ENCODE results near the gene RANGRF.

- TF ChIP-seq POLR2A (IDR thresholded peaks at IDR 0.05) = no peak
- no peak for TF ChIP-seq CTCF (IDR thresholded peaks at IDR 0.05)
- no peak for TF ChIP-seq POLR2AphosphoS5 (IDR thresholded peaks at IDR 0.05)
These were observed 44.2 kb downstream of the RANGRF start for GRCh38 chr17:8332688-8333087.

Measured in breast epithelium (tissue), 3 donors.